ENCODE results near the gene DUSP10. TPM values are rescaled to one million over a fixed set of nuclear protein-coding genes. Genes with fewer than 3 reads are reported as not detected.

The DUSP10 gene
- polyA plus RNA-seq, 3 donors, result 3.4 to 4.6 (median 3.4) TPM

- DNase-seq (ENCODE audit: low read depth in 3 of 3, low spot score in 2 of 3), result peak in 2 of 3 donors; percentile 45
Measured at GRCh38 chr1:221715321-221716169, 26.3 kb downstream of the DUSP10 start.

GRCh38 chr1:221714227-221715152 is 27.4 kb downstream of the DUSP10 start:
- DNase-seq (ENCODE audit: low read depth in 3 of 3, low spot score in 2 of 3), result no peak

- no peak for DNase-seq (ENCODE audit: low read depth in 3 of 3, low spot score in 2 of 3)
Measured at GRCh38 chr1:221712776-221713431, 29.0 kb downstream of the DUSP10 start.

GRCh38 chr1:221712198-221712684 is 29.6 kb downstream of the DUSP10 start:
- DNase-seq (ENCODE audit: low read depth in 3 of 3, low spot score in 2 of 3), result no peak

- DNase-seq (ENCODE audit: low read depth in 3 of 3, low spot score in 2 of 3), result no peak
Measured at GRCh38 chr1:221711656-221712055, 30.2 kb downstream of the DUSP10 start.

GRCh38 chr1:221711063-221711577 is 30.8 kb downstream of the DUSP10 start:
- DNase-seq (ENCODE audit: low read depth in 3 of 3, low spot score in 2 of 3), result no peak

GRCh38 chr1:221709854-221710253 is 32.0 kb downstream of the DUSP10 start:
- no peak for DNase-seq (ENCODE audit: low read depth in 3 of 3, low spot score in 2 of 3)

GRCh38 chr1:221708987-221709386 is 32.9 kb downstream of the DUSP10 start:
- DNase-seq (ENCODE audit: low read depth in 3 of 3, low spot score in 2 of 3), result no peak

- no peak for DNase-seq (ENCODE audit: low read depth in 3 of 3, low spot score in 2 of 3)
Measured at GRCh38 chr1:221708076-221708571, 33.8 kb downstream of the DUSP10 start.

- no peak for DNase-seq (ENCODE audit: low read depth in 3 of 3, low spot score in 2 of 3)
Measured at GRCh38 chr1:221706876-221707582, 34.9 kb downstream of the DUSP10 start.

GRCh38 chr1:221706191-221706590 is 35.7 kb downstream of the DUSP10 start:
- DNase-seq (ENCODE audit: low read depth in 3 of 3, low spot score in 2 of 3), result no peak

GRCh38 chr1:221704306-221704705 is 37.6 kb downstream of the DUSP10 start:
- no peak for DNase-seq (ENCODE audit: low read depth in 3 of 3, low spot score in 2 of 3)

GRCh38 chr1:221701570-221702186 is 40.2 kb downstream of the DUSP10 start:
- no peak for DNase-seq (ENCODE audit: low read depth in 3 of 3, low spot score in 2 of 3)

- no peak for DNase-seq (ENCODE audit: low read depth in 3 of 3, low spot score in 2 of 3)
Measured at GRCh38 chr1:221700948-221701347, 40.9 kb downstream of the DUSP10 start.

- DNase-seq (ENCODE audit: low read depth in 3 of 3, low spot score in 2 of 3), result no peak
Measured at GRCh38 chr1:221700536-221700935, 41.4 kb downstream of the DUSP10 start.

- no peak for DNase-seq (ENCODE audit: low read depth in 3 of 3, low spot score in 2 of 3)
Measured at GRCh38 chr1:221699978-221700519, 41.8 kb downstream of the DUSP10 start.

GRCh38 chr1:221699577-221699976 is 42.3 kb downstream of the DUSP10 start:
- no peak for DNase-seq (ENCODE audit: low read depth in 3 of 3, low spot score in 2 of 3)

- no peak for DNase-seq (ENCODE audit: low read depth in 3 of 3, low spot score in 2 of 3)
Measured at GRCh38 chr1:221698579-221699349, 43.1 kb downstream of the DUSP10 start.

All from right renal cortex interstitium (tissue), 3 donors.